HEK293T (cell line): ENCODE measurements around the gene SRBD1.
"Not testable (repeated sequence)": the region's sequence is repeated elsewhere in the genome, so short reads cannot be mapped to it uniquely, and the experiment has no call there.

Experiments
- CTCF ChIA-PET: fragments of 350-600 bp; formaldehyde crosslinking; extraction: SDS; loops from one replicate; lab custom pipeline; 2021; ENCODE audit warnings: antibody characterized with exemption, inconsistent platforms; lab: Yijun Ruan, JAX
- POLR2A ChIA-PET: fragments of 350-600 bp; formaldehyde crosslinking; extraction: SDS; loops from one replicate; lab custom pipeline; 2020; ENCODE audit warnings: antibody characterized with exemption, inconsistent platforms; lab: Yijun Ruan, JAX
- DNase-seq: peaks from one replicate; pipeline ENCODE4 v3.0.0; 2012; ENCODE audit warnings: mixed read lengths; ENCODE audit errors: extremely low spot score
- ARNT ChIP-seq: fragments of 450-650 bp; IDR thresholded peaks from 2 replicates; pipeline ENCODE4 v1.6.1; 2017; ENCODE audit warnings: mild to moderate bottlenecking
- BHLHE40 ChIP-seq: fragments of 450-650 bp; IDR thresholded peaks from 2 replicates; pipeline ENCODE4 v1.6.1; 2016; ENCODE audit warnings: mild to moderate bottlenecking, moderate library complexity, borderline replicate concordance
- CTBP1 ChIP-seq: fragments of 450-650 bp; IDR thresholded peaks from 2 replicates; pipeline ENCODE4 v1.6.1; 2016; ENCODE audit warnings: borderline replicate concordance
- ELF4 ChIP-seq: fragments of 450-650 bp; IDR thresholded peaks from 2 replicates; pipeline ENCODE4 v1.6.1; 2017; ENCODE audit warnings: antibody characterized with exemption
- FOXA1 ChIP-seq: fragments of 450-650 bp; IDR thresholded peaks from 2 replicates; pipeline ENCODE4 v1.6.1; 2016; ENCODE audit warnings: mild to moderate bottlenecking
- FOXK2 ChIP-seq: fragments of 450-650 bp; IDR thresholded peaks from 2 replicates; pipeline ENCODE4 v1.6.1; 2016; ENCODE audit warnings: mild to moderate bottlenecking
- FOXM1 ChIP-seq: fragments of 450-650 bp; IDR thresholded peaks from 2 replicates; pipeline ENCODE4 v1.6.1; 2017; ENCODE audit warnings: mild to moderate bottlenecking, borderline replicate concordance
- HDGF ChIP-seq: fragments of 450-650 bp; IDR thresholded peaks from 2 replicates; pipeline ENCODE4 v1.6.1; 2017; ENCODE audit warnings: antibody characterized with exemption, borderline replicate concordance
- L3MBTL2 ChIP-seq: fragments of 450-650 bp; conservative IDR thresholded peaks from 2 replicates; pipeline ENCODE4 v1.6.1; 2016; ENCODE audit warnings: mild to moderate bottlenecking
- LEF1 ChIP-seq: fragments of 450-650 bp; IDR thresholded peaks from 2 replicates; pipeline ENCODE4 v1.6.1; 2017; ENCODE audit warnings: mild to moderate bottlenecking, borderline replicate concordance
- NFRKB ChIP-seq: fragments of 450-650 bp; IDR thresholded peaks from 2 replicates; pipeline ENCODE4 v1.6.1; 2016; ENCODE audit warnings: mild to moderate bottlenecking, moderate library complexity
- SP1 ChIP-seq: fragments of 450-650 bp; IDR thresholded peaks from 2 replicates; pipeline ENCODE4 v1.6.1; 2017
- SUZ12 ChIP-seq: fragments of 450-650 bp; IDR thresholded peaks from 2 replicates; pipeline ENCODE4 v1.6.1; 2016; ENCODE audit warnings: mild to moderate bottlenecking
- TARDBP ChIP-seq: fragments of 450-650 bp; IDR thresholded peaks from 2 replicates; pipeline ENCODE4 v1.6.1; 2016
- ZNF384 ChIP-seq: fragments of 450-650 bp; IDR thresholded peaks from 2 replicates; pipeline ENCODE4 v1.6.1; 2016
- TF ChIP-seq, protein P1 (sequence below): fragments of 450-650 bp; IDR thresholded peaks from 2 replicates; pipeline ENCODE4 v1.6.1; 2016

Gene SRBD1

GRCh38 chr2:45435316-45435715, 175.8 kb downstream of the SRBD1 start:
- POLR2A ChIA-PET, result no interaction called here

GRCh38 chr2:45433363-45433762, 177.7 kb downstream of the SRBD1 start:
- DNase-seq, result no peak
- ChIA-PET CTCF (interaction anchor here (0.6 kb wide), 2 partner anchors 12 to 57 kb away, joined by 3 read pairs; no protein-coding TSS in a partner anchor), POLR2A (interaction anchor here (0.8 kb wide), 1 partner anchor 178 kb away, joined by 3 read pairs; the partner anchor contains the start of gene SRBD1)
- TF ChIP-seq, protein P1, sequence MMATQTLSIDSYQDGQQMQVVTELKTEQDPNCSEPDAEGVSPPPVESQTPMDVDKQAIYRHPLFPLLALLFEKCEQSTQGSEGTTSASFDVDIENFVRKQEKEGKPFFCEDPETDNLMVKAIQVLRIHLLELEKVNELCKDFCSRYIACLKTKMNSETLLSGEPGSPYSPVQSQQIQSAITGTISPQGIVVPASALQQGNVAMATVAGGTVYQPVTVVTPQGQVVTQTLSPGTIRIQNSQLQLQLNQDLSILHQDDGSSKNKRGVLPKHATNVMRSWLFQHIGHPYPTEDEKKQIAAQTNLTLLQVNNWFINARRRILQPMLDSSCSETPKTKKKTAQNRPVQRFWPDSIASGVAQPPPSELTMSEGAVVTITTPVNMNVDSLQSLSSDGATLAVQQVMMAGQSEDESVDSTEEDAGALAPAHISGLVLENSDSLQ, result peak; percentile 65
- no peak for TF ChIP-seq FOXM1

More at GRCh38 chr2:45435316-45435715, 175.8 kb downstream of the SRBD1 start:
- TF ChIP-seq ELF4 (no peak), L3MBTL2 (no peak), BHLHE40 (no peak), CTBP1 (no peak), NFRKB (no peak), ARNT (no peak), HDGF (no peak), TARDBP (no peak), SP1 (no peak), LEF1 (no peak), SUZ12 (no peak), FOXM1 (no peak), FOXA1 (no peak), ZNF384 (no peak), FOXK2 (no peak)
- TF ChIP-seq, protein P1, result no peak
- no peak for DNase-seq
- CTCF ChIA-PET, result interaction anchor here (1.1 to 1.3 kb wide), 2 partner anchors 9 to 422 kb away, joined by 3 to 4 read pairs; no protein-coding TSS in a partner anchor

DNA sequence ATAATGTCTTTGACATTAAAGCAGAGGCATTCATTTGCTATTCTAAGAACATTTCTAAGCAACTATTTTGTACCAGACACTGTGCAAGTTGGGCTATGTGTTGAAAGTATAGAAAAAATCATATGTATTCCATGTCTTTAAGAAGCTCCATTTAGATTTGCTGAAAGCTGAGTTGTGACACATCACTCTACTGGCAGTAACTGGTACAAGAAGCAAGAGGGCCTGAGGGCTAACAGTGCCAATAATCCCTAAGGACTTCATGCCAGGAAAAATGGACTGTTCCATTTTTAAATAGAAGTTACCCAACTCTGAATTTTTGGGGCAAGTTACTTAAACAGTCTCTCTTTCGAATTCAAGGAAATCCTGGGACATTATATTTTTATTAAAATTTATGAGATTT, 178.7 kb downstream of the SRBD1 start:
- DNase-seq, result no peak
- TF ChIP-seq SUZ12, result no peak
- TF ChIP-seq ELF4, result no peak
- TF ChIP-seq, protein P1, result no peak
- no peak for TF ChIP-seq L3MBTL2
- no peak for TF ChIP-seq FOXA1
- TF ChIP-seq NFRKB, result no peak
- no peak for TF ChIP-seq TARDBP
- TF ChIP-seq ZNF384, result no peak
- TF ChIP-seq HDGF, result no peak
- TF ChIP-seq FOXK2, result no peak
- no peak for TF ChIP-seq FOXM1
- TF ChIP-seq CTBP1, result no peak
- TF ChIP-seq ARNT, result no peak
- no peak for TF ChIP-seq BHLHE40
- TF ChIP-seq SP1, result no peak
- no peak for TF ChIP-seq LEF1
- POLR2A ChIA-PET, result no interaction called here
- CTCF ChIA-PET, result no interaction called here

- DNase-seq, POLR2A ChIA-PET: not testable (repeated sequence)
- CTCF ChIA-PET, result interaction anchor here (0.8 kb wide), 1 partner anchor 10 kb away, joined by 3 read pairs; no protein-coding TSS in a partner anchor
These were observed 185.0 kb downstream of the SRBD1 start for GRCh38 chr2:45426025-45426424.

- ChIA-PET POLR2A (no interaction called here), CTCF (no interaction called here)
- no peak for TF ChIP-seq FOXM1
- no peak for TF ChIP-seq SUZ12
- TF ChIP-seq LEF1, result no peak
- DNase-seq, result no peak
These were observed 188.1 kb downstream of the SRBD1 start for GRCh38 chr2:45422921-45423320.

GRCh38 chr2:45418532-45418931, 192.5 kb downstream of the SRBD1 start:
- DNase-seq, result no peak
- ChIA-PET CTCF (no interaction called here), POLR2A (no interaction called here)
- no peak for TF ChIP-seq TARDBP
- no peak for TF ChIP-seq LEF1
- no peak for TF ChIP-seq CTBP1
- no peak for TF ChIP-seq L3MBTL2
- TF ChIP-seq ARNT, result no peak
- TF ChIP-seq SUZ12, result no peak
- TF ChIP-seq ELF4, result no peak
- no peak for TF ChIP-seq NFRKB
- no peak for TF ChIP-seq FOXK2
- no peak for TF ChIP-seq SP1
- TF ChIP-seq ZNF384, result no peak
- TF ChIP-seq FOXA1, result no peak

GRCh38 chr2:45415534-45416123, 195.4 kb downstream of the SRBD1 start:
- ChIA-PET POLR2A (no interaction called here), CTCF (no interaction called here)
- DNase-seq, result no peak
- TF ChIP-seq, protein P1, result no peak
- TF ChIP-seq SUZ12 (no peak), BHLHE40 (no peak), L3MBTL2 (no peak), HDGF (no peak), FOXA1 (no peak)
